ENCODE measurements around the gene WSCD2. TPM values are rescaled to one million over a fixed set of nuclear protein-coding genes. Genes with fewer than 3 reads are reported as not detected.

WSCD2 gene
- polyA plus RNA-seq, 1 experiment: not detected

DNA sequence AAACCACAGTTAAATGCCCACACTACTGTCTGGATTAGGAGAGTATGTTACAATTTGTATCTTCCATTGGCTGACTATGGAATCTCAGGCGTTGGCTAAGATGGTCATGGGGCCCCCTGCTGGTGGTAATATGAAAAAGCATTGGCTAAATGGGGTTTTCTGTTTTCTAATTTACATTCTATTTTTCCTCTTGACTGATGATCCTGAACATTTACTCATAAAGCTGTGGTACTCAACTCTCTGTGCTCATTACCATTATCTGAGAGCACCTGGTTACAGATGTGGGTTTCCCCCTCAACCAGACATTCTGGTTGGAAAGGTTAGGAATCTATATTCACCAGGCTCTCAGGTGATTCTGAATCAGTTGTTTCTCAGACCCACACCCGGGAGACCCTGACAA is 64.8 kb downstream of the WSCD2 start:
- DNase-seq (ENCODE audit: low read depth): no peak
- no peaks in the 10 kb centered on the region for H3K36me3 ChIP-seq (ENCODE audit: control insufficient read depth, insufficient read depth, low read length)
- TF ChIP-seq, protein P1, sequence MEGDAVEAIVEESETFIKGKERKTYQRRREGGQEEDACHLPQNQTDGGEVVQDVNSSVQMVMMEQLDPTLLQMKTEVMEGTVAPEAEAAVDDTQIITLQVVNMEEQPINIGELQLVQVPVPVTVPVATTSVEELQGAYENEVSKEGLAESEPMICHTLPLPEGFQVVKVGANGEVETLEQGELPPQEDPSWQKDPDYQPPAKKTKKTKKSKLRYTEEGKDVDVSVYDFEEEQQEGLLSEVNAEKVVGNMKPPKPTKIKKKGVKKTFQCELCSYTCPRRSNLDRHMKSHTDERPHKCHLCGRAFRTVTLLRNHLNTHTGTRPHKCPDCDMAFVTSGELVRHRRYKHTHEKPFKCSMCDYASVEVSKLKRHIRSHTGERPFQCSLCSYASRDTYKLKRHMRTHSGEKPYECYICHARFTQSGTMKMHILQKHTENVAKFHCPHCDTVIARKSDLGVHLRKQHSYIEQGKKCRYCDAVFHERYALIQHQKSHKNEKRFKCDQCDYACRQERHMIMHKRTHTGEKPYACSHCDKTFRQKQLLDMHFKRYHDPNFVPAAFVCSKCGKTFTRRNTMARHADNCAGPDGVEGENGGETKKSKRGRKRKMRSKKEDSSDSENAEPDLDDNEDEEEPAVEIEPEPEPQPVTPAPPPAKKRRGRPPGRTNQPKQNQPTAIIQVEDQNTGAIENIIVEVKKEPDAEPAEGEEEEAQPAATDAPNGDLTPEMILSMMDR (IDR thresholded peaks at IDR 0.05; ENCODE audit: insufficient read depth, low read depth, low read length): peak; percentile 55
- no peaks in the 10 kb centered on the region for H3K27me3 ChIP-seq (ENCODE audit: control insufficient read depth, insufficient read depth, low read length)
- ChIA-PET CTCF (interaction anchor here (0.6 to 1.9 kb wide), 7 partner anchors 11 to 319 kb away, joined by 3 to 6 read pairs (median 3); no protein-coding TSS in a partner anchor), POLR2A (no interaction called here)
- H3K4me3 ChIP-seq (ENCODE audit: low read depth, low read length): no peak overlapping the region

DNA sequence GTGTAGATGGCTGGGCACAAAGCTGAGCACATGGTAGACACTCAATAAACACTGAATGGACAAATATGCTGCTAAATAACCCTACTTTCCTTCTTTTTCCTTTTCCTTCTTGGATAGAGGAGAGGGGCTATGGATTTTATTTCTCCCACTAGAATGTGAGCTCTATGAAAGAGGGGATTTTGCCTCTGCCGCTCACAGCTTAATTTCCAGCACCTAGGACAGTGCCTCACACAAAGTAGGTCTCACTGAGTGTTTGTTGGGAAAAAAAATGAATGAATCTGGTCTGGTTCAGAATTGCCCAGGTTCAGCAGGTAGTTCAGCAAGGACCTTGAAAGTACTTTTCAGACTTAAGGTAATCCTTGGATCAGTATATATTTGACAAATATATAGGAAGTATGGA is 65.5 kb downstream of the WSCD2 start:
- no peak for DNase-seq (ENCODE audit: low read depth)
- ChIA-PET CTCF (interaction anchor here (0.6 to 1.9 kb wide), 7 partner anchors 11 to 318 kb away, joined by 3 to 6 read pairs (median 3); no protein-coding TSS in a partner anchor), POLR2A (no interaction called here)
- TF ChIP-seq, protein P1 (IDR thresholded peaks at IDR 0.05; ENCODE audit: insufficient read depth, low read depth, low read length): no peak
- H3K4me3 ChIP-seq (ENCODE audit: low read depth, low read length): no peak overlapping the region
- no peaks in the 10 kb centered on the region for H3K27me3 ChIP-seq (ENCODE audit: control insufficient read depth, insufficient read depth, low read length)
- no peaks in the 10 kb centered on the region for H3K36me3 ChIP-seq (ENCODE audit: control insufficient read depth, insufficient read depth, low read length)

DNA sequence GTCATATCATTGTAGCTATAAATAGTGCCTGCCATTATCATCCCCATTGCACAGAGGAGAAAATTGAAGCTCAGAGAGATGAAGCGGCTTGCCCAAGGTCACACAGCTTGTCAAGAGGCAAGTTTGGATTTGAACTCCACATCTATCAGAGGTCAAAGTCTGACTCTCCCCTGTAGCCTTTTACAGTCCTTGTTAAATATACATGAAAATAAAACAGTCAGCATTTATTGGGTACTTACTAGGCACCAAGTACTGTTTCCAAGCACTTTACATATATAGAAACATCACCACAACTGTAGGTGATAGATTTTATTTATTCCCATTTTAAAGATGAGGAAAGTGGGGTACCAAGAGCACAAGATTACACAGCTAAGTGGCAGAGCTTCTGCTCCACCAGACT is 67.2 kb downstream of the WSCD2 start:
- Histone ChIP-seq H3K36me3 (ENCODE audit: control insufficient read depth, insufficient read depth, low read length) (no peaks in the 10 kb centered on the region), H3K27me3 (ENCODE audit: control insufficient read depth, insufficient read depth, low read length) (no peaks in the 10 kb centered on the region), H3K4me3 (ENCODE audit: low read depth, low read length) (no peak overlapping the region)
- DNase-seq (ENCODE audit: low read depth): no peak
- ChIA-PET POLR2A (no interaction called here), CTCF (no interaction called here)
- TF ChIP-seq, protein P1 (IDR thresholded peaks at IDR 0.05; ENCODE audit: insufficient read depth, low read depth, low read length): no peak

DNA sequence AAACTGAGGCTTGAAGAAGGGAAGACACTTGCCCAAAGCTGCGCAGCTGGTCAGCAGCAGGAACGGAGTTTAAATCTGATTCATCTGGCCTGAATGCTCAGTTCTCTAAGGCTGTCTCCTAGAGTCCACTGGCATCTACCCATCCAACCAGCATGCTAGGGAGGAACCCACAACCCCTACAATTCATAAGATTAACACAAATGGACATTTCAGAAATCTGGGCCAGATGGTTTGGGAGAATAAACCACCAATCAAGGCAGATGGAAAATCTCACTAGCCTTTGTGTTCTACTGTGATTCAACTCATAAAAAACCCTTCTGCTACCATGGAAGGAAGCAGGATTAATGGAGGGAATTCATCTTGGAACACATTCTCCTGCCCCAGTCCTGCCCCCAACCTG is 67.8 kb downstream of the WSCD2 start:
- DNase-seq (ENCODE audit: low read depth): no peak
- TF ChIP-seq, protein P1 (IDR thresholded peaks at IDR 0.05; ENCODE audit: insufficient read depth, low read depth, low read length): no peak
- ChIA-PET CTCF (no interaction called here), POLR2A (no interaction called here)
- Histone ChIP-seq H3K27me3 (ENCODE audit: control insufficient read depth, insufficient read depth, low read length) (no peaks in the 10 kb centered on the region), H3K36me3 (ENCODE audit: control insufficient read depth, insufficient read depth, low read length) (no peaks in the 10 kb centered on the region), H3K4me3 (ENCODE audit: low read depth, low read length) (no peak overlapping the region)

DNA sequence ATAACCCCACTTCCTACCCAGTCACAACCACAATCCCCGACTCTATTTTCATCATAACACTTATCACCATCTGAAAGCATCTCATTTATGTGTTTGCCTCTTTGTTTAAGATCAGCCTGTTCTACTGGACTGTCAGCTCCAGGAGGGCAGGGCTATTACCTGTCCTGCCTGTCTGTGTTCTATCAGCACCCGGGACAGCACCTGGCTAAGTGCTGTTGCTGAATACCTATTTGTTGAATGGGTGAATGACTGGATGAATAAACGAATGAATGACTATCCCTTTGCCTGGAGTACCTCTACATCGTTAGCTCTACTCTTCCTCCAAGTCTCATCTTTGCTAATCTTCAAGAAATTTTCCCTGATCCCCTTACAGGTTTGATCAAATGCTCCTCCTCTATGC is 69.0 kb downstream of the WSCD2 start:
- Histone ChIP-seq H3K36me3 (ENCODE audit: control insufficient read depth, insufficient read depth, low read length) (no peaks in the 10 kb centered on the region), H3K27me3 (ENCODE audit: control insufficient read depth, insufficient read depth, low read length) (no peaks in the 10 kb centered on the region), H3K4me3 (ENCODE audit: low read depth, low read length) (no peak overlapping the region)
- ChIA-PET POLR2A (no interaction called here), CTCF (no interaction called here)
- TF ChIP-seq, protein P1 (IDR thresholded peaks at IDR 0.05; ENCODE audit: insufficient read depth, low read depth, low read length): no peak
- no peak for DNase-seq (ENCODE audit: low read depth)
